Measurements from ENCODE around the gene GJD4. TPM values are rescaled to one million over a fixed set of nuclear protein-coding genes. Genes with fewer than 3 reads are reported as not detected.

GJD4 gene, protein sequence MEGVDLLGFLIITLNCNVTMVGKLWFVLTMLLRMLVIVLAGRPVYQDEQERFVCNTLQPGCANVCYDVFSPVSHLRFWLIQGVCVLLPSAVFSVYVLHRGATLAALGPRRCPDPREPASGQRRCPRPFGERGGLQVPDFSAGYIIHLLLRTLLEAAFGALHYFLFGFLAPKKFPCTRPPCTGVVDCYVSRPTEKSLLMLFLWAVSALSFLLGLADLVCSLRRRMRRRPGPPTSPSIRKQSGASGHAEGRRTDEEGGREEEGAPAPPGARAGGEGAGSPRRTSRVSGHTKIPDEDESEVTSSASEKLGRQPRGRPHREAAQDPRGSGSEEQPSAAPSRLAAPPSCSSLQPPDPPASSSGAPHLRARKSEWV
- 0.13 TPM for polyA plus RNA-seq (ENCODE audit: insufficient read length)
- long read RNA-seq, donor 1, result 0 reads
- long read RNA-seq, donor 2, result 0 reads
- long read RNA-seq, donor 3, result 0 reads
- long read RNA-seq, donor 4, result 0 reads
- long read RNA-seq, donor 5, result 0 reads
- long read RNA-seq, donor 6, result 0 reads
- long read RNA-seq, donor 7, result 0 reads
- long read RNA-seq, donor 8, result 0 reads

DNA sequence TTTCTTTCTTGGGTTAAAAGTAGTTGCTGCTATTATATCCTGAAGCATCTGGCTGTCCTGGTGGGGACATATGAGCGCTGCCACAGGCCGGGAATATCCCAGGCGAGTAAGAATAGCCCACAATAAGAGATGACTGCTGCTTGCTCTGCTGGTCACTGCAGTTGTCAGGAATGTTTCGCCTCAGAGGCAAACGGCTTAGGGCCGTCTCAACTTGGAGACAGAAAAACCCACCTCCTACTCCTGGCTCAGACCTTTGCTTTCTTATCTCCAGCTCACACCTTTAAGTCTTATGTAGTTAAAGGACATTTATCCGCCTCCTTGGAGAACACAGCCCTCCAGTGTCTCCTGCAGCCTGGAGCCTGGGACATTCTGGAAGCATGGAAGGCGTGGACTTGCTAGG is at the start of gene GJD4:
GJD4 (plus strand) TSS at position 151 of the 400 bp plus-strand sequence; CDS start at position 378, 227 bp downstream.
- DNase-seq, result no peak

DNA sequence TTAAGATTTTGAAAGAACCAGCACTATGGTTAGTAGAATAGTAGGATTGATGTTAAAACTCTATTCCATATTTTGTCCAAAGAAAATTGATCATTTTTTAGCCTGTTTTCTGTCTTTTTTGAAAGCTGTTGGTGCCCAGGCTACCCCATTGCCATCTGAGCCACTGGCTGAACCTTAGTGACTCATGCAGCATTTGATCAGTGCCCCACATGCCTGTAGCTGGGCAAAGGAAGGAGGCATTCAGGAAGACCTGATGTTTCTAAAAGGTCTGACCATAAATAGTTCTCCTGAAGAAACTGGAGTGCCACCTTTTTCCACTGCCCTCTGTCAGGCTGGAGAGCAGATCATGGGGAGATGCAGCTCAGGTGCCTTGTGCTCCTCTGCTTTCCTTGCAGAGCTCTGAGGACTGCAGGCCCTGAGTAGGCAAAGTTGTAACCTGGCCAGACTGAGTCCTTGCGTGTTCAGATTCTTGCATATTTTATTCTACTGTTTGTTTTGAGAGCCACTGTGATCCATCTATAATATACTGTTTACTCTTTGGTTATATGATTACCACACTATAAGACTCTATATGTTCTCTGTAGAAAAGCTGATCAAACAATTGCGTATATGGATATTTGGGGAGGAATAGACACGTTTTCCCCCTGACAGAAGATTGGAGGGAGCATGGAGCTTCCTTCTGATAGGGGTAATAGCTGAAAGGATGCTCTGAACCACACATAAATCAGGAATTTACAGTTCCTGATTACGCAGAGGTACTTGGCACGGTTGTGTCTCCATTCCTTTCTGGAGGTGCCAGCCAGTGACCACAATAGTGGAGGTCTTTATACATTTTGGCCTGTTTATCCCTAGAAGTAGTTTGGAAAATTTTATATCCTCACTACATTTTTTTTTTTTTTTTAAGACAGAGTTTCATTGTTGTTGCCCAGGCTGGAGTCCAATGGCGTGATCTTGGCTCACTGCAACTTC is 48.9 kb upstream of the GJD4 start:
- DNase-seq, result no peak

DNA sequence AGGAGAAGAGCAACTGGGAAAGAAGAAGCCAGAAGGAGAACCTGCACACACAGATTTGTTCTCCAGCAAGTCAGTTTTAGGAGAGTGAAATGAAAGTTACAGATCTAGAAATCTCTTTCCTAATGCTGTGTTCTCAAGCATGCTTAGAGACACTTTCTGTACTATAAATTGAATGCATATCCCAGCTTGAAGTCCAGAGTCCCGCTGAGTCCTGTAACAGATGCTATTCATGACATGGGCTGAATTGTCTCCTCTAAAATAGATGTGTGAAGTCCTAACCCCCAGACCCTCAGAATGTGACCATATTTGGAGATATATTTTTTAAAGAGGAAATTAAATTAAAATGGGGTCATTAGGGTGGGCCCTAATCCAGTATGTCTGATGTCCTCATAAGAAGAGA is 46.9 kb upstream of the GJD4 start:
- DNase-seq, result no peak

DNA sequence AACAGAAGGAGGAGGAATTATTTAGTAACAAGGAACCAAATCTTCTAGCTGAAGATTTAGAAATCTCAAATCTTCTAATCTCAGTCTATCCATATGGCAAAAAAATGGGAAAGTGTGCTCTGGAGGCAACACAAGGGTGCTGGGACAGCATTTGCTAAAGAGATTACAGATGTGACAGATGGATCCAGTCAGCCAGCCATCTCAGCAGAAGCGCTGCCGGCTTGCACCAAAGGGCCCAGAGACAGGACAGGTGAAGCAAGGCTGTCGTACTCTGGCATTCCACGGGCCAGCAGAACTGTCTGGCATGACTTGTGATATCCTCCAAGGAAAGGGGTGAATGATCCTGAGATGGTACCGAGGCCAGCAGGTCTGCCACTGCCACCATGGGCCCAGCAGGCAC is 45.7 kb upstream of the GJD4 start:
- no peak for DNase-seq

DNA sequence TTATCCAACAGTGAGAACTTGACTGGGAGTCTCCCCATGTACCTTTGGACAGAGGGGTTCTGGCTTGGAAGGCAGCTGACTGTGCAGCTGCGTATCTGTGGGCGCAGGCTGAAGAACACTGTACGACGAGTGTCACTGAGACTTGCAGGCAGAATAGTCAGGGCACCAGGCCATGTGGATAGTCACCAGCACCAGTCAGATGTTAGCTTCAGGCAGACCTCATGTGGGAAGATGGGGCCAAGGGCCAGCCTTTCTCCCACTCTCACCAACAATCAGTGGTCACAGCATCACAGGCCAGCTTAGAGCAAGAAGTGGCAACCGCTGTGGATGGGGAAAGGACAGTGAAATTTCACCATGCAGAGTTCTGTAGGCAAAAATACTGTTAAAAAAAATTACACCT is 43.4 kb upstream of the GJD4 start:
- no peak for DNase-seq

DNA sequence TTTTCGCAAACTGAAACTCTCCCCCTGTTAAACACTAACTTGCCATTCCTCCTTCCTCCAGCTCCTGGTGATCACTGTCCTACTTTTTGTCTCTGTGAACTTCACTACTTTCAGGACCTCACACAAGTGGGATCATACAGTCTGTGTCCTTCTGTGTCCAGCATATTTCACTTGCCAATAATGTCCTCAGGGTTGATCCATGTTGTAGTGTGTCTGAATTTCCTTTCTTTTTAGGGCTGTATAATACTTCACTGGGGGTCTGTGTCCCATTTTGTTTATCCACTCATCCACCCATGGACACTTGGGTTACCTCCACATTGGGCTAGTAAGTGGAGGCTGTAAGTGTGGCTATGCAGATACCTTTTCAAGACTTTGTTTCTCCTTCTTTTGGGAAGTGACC is 42.7 kb upstream of the GJD4 start:
- DNase-seq, result no peak

DNA sequence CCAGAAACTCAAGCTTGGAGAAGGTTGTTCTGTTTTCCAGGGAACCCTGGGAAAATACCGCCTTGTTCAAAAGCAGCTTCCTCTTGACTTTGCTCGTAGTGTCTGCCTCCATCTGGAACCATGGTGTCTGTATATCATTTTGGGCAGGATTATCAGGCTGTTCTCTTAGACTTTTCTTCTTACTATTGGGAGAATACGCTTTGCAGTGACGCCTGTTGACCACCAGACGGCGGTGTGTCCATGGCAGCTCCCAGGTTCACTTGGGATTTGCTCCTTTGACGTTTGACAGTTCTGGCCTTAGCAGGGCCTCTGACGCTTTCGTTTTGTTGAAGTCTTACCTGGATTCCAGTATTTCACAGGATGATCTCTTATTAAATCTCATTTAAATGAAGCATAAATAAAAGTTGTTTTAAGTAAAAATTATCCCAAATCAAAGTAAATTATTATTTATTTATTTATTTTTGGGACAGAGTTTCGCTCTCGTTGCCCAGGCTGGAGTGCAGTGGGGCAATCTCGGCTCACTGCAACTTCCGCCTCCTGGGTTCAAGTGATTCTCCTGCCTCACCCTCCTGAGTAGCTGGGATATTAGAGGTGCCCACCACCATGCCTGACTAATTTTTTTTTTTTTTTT is 41.8 kb upstream of the GJD4 start:
- peak; percentile 64 for DNase-seq

DNA sequence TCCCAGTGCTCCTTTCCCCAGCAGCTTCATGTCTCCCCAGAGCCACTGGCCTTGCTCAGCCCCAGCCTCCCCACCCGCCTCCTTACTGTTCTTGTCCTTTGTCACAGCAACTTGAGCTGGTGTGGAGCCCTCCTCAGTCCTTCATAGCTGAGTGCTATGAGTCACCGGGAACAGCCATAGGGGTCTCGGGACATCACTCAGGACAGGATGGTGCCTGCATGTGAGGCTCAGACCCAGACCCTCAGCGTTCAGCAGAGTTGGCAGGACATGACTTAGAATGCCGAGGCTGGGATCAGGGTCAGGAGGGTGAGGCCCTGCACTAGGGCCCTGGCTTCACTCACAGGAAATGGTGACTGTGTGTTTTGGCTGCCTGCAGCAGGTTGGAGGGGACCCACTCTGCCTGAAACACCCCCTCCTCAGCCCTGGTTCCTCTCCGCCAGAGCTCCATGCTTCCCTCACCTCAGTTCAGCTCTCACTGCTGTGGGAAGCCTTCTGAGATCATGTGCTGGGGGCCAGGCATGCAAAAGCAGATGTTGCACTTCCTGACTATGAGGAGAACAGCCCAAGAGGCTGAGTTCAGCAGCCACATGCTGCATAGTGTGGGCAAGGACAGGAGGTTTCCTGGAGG is 40.7 kb upstream of the GJD4 start:
- no peak for DNase-seq

DNA sequence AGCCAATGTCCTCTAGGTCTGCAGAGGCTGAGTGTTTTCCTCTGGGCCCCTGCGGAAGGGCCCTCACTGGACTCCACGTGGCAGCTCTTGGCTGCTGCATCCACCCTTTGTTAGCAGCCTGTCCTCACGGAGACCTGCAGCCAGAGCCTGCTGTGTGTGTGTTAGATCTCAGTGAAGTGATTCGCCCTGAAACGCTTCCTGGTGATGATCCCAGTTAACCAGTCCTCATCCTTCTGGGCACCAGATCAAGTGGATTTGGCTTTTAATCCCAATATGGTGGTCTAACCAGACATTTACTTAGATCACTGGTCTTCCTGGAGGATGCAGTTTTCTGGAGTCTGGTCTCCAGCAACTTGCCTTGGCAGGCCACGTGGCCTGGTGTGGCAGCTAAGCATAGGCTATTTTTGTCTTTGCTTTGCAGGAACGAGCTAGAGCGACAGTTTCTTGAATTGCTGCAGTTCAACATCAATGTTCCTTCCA is 39.5 kb upstream of the GJD4 start:
- DNase-seq, result no peak

DNA sequence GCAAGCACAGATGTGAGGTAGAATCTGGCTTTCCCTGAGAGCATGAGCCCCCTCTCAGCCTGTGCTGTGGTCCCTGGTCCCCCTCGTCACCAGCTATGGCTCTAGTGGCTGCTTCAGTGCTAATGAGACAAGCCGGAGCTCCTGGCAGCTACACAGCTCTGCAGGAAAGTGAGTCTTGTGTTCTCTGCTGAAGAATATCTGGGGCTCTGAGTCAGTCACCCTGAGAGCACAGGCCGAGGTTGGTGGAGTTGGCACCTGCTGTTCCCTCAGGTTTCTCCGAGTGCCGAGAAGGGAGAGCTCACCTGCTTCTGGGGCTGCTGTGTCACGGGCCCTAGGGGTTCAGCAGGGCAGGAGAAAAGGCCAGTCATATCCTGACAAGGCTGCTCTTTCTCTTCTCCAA is 37.2 kb upstream of the GJD4 start:
- DNase-seq, result no peak

DNA sequence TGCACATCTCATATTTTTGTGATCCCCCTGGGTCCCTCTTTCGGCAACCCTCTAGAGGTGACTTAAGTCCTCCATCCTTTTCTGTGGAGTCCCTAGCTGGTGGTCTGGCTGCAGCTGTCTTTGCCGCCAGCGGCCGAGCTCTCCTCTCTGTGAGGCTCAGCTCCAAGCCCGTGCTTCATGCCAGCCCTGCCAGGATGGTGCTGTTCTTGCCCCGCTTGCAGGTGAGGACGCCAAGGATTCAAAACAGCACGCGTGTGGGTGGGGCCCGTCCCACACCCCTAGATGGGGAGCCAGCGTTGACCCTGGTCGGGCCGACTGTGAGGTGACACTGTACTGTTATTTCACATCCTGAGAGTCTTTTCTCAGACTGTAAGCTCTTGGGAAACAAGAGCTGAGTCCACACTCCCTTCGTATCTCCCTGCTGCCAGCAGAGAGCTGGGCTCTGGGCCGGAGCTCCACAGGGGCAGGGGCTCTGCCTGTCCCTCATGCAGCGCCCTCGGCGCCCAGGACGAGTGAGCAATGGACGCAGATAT is 36.6 kb upstream of the GJD4 start:
- DNase-seq, result no peak

DNA sequence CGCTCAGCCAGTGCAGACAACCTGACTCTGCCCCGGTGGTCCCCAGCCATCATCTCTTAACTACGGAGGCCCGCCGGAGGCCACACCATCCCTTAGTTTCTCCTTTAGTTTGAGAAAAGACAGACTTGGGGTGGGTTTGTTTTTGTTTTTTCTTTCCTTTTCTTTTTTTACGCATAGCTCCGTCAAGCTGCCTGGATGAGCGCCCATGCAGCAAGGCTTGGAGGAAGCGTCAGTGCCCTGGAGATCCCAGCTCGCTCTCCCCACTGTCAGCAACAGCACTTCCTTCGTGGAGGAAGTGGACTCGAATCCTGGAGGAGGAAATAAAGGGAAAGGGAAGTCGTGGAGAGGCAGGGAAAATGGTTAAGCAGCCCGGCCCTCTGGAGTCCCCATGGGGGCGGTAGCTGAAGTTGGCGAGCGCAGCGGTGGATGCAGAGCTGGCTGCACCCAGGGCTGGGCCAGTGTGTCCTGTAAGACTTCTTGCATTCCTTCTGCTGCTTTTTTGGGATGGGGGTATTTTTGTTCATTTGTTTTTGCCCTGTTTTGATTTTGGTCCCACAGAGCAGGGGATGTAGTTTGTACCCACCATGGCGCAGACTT is 35.9 kb upstream of the GJD4 start:
- DNase-seq, result no peak

DNA sequence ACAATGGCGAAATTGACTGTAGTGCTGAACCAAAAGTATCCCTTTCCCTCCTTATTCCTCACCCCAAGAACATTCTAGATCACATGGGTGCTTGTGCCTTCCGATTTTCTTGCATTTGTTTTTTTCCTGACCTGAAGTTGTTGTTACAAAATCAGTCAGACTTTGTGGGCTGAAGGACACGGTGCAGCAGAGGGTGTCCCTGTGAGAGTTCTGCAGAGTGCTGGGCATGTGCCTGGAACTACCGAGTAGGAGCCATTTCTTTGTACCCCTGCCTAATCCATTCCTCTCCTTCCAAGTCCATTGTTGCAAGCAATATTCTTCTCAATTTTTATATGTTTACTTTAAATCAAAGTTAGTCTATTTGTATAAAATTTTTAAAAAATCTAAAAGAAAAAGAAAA is 35.3 kb upstream of the GJD4 start:
- no peak for DNase-seq

DNA sequence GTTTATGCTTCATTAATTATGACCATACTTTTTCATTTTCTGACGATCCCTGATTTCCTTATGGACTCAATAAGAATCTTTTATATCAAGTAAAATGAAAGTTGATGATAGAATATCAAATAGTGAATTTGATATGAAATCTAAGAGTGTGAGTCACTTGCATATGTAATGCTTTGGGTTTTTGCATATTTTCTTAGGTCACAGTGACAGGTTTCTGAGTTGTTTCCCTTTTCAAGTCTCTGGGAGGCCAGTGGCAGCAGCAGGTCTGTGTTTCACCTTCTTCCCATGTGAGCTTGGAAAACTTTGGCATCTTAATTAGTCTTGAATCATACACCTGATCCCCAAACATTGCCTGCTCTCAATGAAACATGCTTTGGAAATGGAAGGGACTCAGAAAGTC is 34.7 kb upstream of the GJD4 start:
- DNase-seq, result no peak

DNA sequence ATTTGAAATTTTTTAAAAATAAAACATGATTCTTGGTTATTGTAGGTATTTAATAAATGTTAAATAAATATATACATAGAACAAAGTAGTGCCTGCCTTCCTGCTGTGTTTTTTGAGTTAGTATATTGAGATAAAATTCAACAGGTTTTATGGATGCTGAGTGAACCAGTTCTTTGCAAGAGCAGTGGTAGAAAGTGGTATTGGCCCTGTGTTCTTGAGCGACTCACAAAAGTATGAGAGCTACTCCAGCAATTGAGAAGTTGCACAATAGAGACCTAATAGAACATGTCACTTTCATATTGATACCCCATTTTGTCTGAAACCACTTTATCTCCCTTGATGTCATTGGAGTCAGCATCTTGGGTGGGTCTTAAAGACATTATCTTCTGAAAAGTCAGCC is 32.6 kb upstream of the GJD4 start:
- DNase-seq, result no peak

DNA sequence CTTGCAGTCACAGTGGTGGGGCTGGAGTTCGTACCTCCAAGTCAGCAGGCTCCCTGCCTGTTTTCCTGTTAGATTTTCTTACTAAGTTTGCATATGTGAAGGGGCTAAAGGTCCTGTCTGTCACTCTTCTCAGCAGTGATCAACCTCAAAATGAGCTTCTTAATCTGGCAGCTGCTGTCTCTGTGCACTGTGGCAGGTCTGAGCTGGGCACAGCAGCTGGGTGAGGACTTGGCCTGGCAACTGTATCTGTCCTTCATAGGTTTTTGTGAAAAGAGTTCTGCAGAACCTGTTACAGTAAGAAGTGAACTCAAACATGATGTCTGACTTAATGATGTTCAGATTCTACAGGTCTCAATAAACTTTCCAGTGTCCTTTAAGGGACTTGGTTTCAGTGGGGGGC is 31.3 kb upstream of the GJD4 start:
- no peak for DNase-seq

DNA sequence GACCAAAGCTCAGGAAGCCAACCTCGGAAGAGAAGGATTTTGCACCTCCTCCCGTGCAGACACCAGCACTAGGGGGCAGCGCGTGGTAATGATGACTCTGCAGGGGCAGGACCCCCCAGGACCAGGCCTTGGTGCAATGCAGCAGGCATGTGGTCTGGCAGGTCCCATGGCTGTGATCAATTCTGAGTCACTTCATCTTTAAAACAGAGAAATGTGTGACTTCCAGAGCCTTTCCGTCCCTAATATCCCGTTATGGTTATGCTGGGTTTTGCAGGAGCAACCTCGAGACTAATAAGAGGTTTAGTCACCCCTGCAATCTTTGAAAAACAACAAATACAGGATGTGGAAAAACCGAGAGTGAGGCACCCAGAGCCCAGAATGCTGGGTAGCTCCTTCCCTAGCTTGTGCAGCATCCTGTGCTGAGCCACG is 30.2 kb upstream of the GJD4 start:
- DNase-seq, result no peak

DNA sequence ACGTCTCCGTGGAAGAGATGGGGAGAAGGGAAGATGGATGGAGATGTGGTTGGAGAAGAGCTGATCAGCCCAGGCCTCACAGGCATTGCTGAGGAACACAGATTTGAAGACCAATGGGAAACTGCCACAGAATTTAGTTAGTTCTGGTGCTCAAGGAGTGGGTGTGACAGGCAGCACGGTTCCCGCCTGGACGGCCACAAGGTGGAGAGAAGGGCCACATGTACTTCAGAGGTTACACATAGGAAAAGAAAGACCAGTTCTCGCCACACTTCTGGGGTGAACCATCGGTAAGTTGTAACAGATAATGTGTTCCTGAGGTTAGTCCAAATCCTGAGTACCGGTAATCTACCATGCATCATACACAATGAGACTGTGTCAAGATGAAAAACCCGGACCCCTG is 29.5 kb upstream of the GJD4 start:
- DNase-seq, result no peak

DNA sequence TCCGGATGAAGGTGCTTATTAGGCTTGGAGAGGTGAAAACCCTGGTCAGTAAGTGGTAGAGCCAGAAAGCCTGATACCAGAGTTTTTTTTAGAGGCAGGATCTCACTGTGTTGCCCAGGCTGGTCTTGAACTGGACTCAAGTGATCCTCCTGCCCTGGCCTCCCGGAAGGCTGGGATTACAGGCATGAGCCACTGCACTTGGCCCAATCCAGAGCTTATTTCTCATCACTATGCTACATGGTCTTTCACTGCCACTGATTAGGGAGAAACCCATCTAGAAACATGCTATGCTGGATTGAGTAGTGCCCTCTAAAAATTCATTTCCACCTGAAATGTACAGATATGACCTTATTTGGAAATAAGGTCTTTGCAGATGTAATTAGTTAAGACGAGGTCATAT is 28.4 kb upstream of the GJD4 start:
- no peak for DNase-seq

DNA sequence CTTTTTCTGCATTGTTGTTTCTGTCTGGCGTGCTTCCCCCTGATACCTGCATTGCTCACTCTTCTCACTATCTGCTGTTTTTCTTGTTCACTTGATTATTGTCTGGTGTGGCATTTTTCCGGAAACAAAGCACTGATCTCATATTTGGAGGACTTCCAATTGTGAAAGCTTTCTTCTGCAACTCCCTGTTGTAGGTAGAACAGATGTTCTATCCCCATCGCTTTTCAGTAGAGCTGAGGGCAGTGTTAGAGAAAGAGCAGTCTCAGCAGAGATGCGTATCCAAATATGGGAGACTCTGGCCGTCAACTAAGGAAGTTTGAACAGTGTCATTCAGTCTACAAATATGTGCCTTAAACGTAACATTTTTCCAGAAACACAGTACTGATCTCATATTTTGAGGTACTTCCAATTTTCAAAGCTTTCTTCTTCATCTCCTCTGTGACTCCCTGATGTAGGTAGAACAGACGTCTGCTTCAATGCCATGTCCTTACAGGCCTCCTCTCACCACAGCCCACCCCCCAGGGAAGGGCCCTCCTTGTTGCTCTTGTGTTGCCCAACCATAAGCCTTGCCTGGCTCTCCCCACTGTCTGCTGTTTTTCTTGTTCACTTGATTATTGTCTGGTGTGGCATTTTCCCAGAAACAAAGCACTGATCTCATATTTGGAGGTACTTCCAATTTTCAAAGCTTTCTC is 27.1 kb upstream of the GJD4 start:
- DNase-seq, result no peak

DNA sequence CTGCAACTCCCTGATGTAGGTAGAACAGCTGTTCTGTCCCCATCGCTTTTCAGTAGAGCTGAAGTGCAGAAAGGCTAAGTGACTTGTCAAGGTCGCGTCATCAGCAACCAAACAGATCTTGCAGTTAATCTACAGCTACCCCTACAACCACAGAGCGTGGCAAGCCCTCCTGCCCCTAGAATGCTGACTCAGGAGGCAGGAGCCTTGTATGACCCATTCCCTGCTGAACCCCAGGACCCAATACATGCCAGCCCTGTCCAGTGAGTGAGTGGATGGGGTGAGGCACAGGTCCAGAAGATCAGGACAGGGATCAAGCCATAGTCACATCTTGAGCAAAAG is 26.6 kb upstream of the GJD4 start:
- no peak for DNase-seq
